HG02852 (cell line): Measurements from ENCODE around the gene ZNF222.

Experiments
- ATAC-seq: cut with Tn5 transposase; IDR thresholded peaks from one replicate; pipeline ENCODE4 v1.9.1; 2021; ENCODE audit warnings: mild to moderate bottlenecking, moderate library complexity; ENCODE audit not compliant: unreplicated experiment

The ZNF222 gene

DNA sequence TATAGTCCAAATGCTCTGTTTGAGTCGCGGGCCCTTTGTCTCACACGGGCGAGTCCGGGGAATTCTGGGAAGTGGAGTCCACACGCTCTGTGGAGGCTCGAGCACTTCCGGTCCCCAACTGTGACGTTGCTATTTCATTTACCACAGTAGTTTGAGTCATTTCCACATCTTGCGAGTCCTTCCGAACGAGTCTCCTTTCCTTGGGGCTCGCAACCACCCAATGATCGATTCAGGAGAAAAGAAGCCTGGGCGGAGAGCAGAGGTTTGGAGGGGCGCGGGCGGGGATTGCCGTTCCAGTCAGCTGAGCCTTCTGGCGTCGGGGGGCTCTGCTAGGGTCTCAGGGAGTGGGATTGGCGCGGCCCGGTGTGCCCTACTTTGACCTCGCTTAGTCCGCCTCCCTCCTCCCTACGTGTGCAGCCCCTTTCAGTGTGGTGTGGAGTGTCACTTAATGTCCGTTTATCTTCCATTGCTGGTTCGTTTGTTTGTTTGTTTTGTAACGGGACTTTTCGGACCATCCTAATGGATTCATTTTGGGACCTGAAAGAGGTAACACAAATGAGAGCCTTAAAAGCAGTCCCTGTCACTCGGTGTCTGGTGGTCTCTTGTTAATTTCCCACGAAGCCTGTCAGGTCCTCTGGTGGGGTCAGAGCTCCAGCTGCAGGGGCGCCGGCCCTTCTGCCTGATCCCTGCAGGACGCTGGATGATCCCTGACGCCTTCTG lies at the start of gene ZNF222:
Gene ZNF222, plus strand, starts transcription at position 163 of the 720 bp plus-strand sequence. Its CDS starts 58 bp downstream, at position 221.
- peak; percentile 93 for ATAC-seq

DNA sequence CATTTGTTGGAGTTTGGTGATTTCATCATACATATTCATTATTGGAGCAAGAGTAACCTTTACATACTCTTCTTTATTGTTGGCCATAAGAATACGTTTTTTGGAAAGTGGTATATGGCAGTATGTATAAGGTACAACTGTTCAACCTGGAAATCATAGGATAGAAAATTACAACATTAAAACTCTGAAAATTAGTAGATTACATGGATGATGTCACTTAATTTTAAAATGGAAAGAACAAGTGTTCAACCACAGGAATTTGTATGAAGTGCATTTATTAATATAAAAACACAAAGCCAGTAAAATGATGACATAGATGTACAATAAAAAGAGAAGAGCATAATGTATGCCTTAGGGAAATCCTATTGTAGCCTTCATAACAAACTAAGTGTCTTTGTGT lies 48.4 kb upstream of the ZNF222 start:
- no peak for ATAC-seq

DNA sequence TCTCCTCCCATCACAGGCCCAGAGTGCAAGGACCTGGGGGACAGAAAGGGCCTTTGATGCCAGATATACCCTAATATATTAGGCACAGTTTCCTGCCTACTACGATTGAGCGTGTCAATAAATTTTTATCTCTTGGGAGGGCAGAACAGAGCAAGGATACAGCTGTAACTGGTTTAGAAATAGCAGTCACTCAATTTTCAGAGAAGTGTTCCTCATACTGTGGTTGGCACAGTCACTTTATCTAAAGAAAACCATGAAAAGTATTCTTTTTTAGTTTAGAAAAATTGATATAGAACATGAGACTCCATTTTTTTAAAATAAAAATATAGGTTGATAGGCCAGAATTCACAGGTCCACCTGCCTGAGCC lies 41.7 kb upstream of the ZNF222 start:
- no peak for ATAC-seq

DNA sequence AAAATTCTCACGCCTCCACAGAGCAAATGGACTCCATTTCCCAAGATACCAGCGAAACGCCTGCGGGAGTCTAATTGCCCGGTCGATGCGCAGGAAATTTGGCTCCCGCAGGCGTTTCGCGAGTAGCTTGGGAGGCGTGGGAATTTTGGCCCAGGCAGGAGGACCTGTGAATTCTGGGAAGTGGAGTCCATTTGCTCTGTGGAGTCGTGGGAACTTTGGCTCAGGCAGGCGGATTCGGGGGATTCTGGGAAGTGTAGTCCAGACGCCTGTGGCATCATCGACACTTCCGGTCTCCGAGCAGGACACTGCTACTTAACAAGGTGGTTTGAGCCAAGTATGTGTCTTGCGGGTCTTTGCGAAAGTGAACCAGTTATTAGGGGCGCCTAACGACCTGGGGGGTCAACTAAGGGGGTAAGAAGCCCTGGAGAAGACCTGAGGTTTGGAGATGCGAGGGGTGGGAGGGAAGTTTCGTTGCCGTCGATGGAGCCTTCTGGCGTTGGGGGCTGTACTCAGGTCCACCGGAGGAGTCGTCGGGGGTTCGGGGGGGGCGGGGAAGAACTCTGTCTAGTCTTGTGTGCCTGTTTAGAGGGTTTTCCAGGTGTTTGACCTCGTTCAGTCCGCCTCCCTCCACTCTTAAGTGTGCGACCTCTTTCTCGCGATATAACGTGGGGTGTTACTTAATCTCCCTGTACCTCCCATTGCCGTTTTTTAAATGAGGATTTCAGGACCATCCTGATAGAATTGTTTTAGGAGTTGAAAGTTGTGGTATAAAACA lies 41.1 kb upstream of the ZNF222 start, which contains the start of gene ZNF155:
Gene ZNF155, plus strand, starts transcription at position 277 of the 775 bp plus-strand sequence. CDS start 4,356 bp downstream, outside the sequence.
- peak; percentile 67 for ATAC-seq

DNA sequence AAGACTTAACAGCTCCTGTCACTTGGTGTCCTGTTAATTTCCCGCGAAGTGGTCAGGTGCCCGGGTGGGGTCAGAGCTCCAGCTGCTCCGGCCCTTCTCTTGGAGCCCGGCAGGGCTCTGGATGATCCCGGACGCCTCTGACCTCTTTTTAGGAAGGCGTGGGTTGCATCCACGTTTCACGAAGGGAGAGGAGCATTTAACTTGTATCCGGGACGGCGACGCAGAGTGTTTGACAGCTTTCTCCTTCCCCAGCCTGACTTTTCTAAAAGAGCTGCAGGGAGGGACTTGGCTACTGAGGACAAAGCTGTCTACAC lies 40.5 kb upstream of the ZNF222 start:
- ATAC-seq: peak; percentile 29

DNA sequence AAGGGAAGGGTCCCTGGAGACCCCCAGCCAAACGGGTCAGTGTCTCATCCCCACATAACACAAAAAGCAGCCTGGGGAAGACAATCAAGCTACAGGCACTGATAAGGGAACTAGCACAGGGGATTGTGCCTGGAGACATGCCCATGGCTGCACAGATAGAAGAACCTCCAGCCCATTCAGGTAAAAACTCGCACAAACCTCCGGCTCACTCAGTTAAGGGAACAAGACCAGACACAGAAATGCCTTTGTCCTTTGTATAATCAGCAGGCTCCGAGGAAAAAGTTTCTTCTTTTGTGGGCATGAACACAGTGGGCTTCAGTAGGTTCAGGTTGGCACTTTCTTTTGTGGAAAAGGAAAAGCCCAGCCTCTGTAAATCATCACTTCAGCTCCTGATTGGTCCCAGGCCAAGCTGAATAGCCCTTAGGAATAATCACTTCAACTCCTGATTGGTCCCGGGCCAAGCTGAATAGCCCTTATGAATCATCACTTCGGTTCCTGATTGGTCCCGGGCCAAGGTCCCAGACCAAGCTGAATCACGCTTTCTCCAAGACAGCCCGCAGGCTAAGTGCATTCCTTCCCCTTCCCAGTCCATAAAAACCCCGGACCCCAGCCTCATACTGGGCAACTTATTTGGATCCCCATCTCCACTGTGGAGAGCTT lies 27.4 kb upstream of the ZNF222 start:
- ATAC-seq: no peak

DNA sequence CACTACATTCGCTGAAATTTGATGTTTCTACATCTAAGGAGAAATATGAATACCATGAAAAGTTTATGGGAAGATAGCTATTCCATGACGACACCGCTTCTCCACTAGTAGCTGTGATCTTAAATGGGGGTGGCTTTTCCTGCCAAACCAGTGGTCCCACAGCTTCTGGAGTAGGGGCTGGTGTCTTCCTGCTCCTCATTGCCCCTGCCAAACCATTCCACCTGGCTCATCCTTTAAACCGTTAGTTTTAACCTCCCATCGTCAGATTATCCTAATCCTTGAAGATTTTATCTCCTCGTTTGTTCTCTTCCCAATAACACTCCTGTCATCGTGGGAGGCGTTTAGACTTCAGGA lies 23.0 kb upstream of the ZNF222 start:
- ATAC-seq: no peak

DNA sequence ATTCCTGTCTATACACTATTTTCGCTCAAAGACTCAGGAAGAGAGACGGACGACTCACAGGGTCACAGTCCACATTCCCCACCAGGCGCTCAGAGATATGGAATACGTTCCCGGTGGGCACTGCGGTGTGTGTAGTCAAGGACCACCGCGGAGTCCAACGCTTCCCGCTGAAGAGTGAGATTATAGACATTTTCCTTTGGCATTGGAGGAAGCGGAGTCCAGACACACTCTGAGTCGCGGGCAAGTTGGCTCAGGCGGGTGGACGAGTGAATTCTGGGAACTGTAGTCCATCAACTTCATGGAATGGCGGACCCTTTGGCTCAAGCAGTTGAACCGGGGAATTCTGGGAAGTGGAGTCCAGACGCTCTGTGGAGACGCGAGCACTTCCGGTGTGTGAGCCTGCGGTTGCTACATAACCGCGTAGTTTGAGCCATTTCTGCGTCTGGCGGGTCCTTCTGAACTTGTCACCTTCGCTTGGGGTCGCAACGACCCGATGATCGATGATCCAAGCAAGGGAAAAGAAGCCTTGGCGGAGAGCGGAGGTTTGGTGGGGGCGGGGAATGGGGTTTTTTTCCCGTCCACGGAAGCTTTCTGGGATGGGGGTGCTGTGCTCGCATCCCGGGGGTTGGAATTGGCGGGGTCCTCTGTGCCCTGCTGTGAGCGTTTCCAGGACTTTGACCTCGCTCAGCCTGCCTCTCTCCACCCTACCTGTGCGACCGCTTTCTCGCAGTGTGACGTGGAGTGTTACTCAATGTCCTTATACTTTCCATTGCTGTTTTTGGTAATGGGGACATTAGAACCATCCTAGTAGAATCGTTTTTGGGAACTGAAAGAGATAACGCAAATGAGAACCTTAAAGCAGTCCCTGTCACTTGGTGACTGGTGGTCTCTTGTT lies 22.4 kb upstream of the ZNF222 start, which contains the start of gene ZNF230:
Gene ZNF230, plus strand, starts transcription at position 392 of the 895 bp plus-strand sequence. CDS start 4,122 bp downstream, outside the sequence.
- ATAC-seq: peak; percentile 87

DNA sequence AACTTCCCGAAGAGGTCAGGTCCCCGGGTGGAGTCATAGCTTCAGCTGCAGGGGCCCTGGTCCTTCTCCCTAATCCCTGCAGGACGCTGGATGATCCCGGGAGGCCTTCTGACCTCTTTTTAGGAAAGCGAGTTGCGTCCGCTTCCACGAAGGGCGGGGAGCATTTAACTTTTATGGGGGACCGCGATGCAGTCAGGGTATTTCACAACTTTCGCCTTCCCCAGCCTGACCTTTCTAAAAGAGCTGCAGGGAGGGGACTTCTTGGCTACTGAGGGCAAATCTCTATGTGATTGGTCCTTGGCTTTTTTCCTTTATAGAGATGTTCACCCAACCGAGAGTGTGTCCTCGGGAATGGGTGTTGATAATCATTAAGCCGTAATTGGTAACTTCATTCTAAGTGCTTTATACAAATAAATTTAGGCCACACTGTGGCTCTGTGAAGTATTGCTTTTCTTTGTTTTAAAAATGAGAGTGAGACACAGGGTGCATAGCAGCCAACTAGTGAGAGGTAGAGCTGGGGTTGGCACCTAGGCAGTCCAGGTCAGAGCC lies 21.6 kb upstream of the ZNF222 start:
- peak; percentile 14 for ATAC-seq

DNA sequence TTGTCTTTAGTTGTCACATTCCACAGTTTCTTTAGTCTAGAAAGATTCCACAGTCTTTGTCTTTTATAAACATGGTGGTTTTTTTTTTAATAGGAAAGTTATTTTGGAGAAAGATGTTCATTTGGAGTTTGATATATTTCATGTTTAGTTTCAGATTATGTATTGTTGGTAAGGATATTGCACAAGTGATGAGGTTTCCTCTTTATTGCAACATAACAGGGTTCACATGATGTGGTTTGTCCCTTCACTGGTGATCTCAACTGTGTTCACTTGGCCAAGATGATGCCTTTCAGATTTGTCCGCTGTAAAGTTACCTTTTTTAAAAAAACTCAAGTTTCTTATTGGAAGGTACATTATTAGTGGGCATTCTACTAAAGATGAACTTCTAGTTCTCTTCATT lies 19.2 kb upstream of the ZNF222 start:
- ATAC-seq: no peak

DNA sequence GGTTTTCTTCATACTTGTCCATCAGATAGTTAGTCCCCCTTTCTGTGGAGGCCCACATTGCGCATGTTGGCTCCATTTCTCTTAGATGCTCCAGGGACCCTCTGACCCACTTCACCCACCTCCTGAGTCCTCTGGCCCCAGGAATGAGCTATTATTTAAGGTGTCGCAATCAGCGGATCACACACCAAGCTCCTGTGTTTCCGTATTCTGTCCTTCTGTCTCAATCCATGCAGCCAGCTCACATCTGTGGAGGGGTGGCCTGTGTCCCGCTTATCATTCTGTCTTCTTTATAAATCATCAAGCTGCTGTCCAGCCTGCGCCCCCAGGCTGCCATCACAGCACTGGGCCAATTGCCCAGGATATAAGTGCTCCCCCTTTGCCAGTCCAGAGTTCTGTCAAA lies 17.7 kb upstream of the ZNF222 start:
- no peak for ATAC-seq

DNA sequence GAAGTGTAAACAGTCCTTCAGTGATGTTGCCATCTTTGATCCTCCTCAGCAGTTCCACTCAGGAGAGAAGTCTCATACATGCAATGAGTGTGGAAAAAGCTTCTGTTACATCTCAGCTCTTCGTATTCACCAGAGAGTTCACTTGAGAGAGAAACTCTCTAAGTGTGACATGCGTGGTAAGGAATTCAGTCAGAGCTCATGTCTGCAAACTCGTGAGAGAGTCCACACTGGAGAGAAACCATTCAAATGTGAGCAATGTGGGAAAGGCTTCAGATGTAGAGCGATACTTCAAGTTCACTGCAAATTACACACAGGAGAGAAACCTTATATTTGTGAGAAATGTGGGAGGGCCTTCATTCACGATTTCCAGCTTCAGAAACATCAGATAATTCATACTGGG lies 14.7 kb upstream of the ZNF222 start:
- ATAC-seq: no peak

DNA sequence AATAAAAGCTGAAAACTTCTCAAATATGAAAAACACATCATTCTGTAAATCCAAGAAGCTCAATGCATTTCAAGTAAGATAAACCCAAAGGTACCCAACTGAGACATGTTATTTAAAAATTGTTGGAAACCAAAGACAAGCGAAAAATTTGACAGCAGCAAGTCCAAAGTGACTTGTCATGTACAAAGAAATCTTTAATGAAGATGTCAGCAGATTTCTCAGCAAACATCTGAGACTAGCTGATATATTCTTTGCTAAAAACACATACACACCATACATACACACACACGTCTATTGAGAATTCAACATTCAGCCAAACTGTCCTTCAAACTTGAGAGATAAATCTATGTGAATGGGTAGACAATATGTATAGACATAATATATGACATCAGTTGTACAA lies 5.7 kb upstream of the ZNF222 start:
- no peak for ATAC-seq

DNA sequence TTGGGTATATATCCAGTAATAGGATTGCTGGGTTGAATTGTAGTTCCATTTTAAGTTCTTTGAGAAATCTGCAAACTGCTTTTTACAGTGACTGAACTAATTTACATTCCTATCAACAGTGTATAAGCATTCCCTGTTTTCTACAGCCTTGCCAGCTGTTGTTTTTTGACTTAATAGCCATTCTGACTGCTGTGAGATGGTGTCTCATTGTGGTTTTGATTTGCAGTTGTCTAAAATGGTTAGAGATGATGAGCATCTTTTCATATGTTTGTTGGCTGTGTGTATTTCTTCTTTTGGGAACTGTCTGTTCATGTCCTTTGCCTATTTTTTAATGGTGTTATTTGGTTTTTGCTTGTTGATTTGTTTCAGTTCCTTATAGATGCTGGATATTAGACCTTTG lies 4.0 kb upstream of the ZNF222 start:
- no peak for ATAC-seq

DNA sequence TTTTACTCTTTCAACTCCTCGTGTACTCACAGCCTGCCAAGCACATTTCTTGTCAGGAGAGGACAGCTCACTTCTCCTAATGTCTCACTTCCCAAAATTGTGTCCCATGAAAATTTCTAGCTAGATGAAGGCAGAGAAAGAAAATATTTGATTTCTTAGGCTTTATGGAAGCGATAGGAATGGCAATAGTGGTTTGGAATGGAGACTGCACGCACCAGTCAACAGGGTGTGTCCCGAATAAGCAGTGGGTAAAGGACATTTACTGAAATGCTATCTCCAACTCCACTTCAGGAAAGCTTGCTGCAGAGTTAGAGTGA lies 321 bp upstream of the ZNF222 start:
- no peak for ATAC-seq

DNA sequence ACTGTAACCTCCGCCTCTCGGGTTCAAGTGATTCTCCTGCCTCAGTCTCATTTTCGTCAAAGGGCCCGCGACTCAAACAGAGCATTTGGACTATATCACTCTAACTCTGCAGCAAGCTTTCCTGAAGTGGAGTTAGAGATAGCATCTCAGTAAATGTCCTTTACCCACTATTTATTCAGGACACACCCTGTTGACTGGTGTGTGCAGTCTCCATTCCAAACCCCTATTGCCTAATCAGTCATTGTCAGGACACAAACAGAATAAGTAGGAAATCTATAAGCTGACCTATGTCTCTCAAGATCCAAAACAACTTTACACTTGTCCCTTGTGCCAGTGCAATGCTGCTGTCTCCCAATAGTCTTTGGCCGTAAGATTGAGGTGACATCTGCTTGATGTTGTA lies 1.4 kb downstream of the ZNF222 start:
- ATAC-seq: no peak

DNA sequence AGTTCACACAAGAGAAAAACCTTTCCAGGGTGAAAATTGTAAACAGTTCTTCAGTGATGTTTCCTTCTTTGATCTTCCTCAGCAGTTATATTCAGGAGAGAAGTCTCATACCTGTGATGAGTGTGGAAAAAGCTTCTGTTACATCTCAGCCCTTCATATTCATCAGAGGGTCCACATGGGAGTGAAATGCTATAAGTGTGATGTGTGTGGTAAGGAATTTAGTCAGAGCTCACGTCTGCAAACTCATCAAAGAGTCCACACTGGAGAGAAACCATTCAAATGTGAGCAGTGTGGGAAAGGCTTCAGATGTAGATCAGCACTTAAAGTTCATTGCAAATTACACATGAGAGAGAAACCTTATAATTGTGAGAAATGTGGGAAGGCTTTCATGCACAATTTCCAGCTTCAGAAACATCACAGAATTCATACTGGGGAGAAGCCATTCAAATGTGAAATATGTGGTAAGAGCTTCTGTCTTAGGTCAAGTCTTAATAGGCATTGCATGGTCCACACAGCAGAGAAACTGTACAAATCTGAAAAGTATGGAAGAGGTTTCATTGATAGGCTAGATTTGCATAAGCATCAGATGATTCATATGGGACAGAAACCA lies 6.9 kb downstream of the ZNF222 start:
- ATAC-seq: no peak

DNA sequence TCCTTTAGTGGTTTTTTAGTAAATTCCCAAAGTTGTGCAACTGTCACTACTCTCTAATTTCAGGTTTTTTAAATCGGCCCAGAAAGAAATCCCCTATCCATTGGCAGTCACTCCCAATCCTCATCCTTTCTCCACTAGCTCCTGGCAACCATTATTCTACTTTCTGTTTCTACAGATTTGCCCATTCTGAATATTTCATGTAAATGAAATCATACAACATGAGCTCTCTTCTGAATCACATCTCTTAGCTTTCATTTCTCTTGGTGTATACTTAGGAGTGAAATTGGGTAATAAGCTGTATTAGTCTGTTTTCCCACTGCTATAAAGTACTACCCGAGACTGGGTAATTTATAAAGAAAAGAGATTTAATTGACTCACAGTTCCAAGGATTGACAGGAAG lies 17.0 kb downstream of the ZNF222 start:
- no peak for ATAC-seq

DNA sequence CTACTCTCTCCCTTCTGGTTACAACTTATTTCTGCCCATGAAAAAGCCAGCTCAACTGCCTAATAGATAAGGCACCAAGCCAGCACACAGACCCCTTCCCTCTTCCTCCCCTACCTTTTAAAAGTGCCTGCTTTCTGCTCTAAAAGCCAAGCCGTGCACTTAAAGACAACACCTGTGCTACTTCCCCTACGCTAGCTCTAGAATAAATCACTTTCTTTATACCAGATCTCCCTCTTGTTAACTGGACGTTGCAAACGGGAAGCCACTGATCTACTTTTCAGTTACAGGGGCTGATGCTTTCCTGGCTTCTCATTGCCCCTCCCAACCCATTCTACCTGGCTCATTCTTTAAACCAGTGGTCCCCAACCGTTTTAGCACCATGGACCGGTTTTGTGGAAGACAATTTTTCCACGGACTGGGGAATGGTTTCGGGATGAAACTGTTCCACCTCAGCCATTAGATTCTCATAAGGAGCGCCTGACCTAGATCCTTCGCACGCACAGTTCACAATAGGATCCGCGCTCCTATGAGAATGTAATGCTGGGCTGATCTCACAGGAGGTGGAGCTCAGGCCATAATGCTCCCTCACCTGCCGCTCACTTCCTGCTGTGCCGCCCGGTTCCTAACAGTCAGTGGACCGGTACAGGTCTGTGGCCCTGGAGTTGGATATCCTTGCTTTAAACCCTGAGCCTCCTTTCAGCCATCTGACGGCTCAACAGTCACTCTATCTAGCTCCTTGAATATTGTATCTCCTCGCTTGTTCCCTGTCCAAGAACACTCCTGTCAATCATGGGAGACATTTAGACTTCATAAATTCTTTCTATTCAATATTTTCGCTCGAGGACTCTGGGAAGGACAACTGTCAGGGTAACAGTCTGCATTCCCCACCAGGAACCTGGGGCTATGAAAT lies 25.8 kb downstream of the ZNF222 start:
- no peak for ATAC-seq
